B cell (primary cell): ENCODE measurements around the gene CAPN11. TPM values are rescaled to one million over a fixed set of nuclear protein-coding genes. Genes with fewer than 3 reads are reported as not detected.

Source experiments
- polyA plus RNA-seq: library from polyadenylated mRNA; depleted of rRNA; stranded (reverse); fragments of >200 nt; gene quantifications from 2 replicates; pipeline ENCODE4 v1.2.3, GENCODE V29; 2012
- small RNA-seq: library from RNA; depleted of rRNA; stranded (forward); fragments of <200 nt; gene quantifications from one replicate; pipeline ENCODE3, GENCODE V24; 2012; ENCODE audit warnings: low replicate concordance, low read depth; ENCODE audit not compliant: insufficient read length
- total RNA-seq, 2 donors: library from RNA; stranded (reverse); fragments of 120-200 nt in 1 of 2; gene quantifications; 1 replicate in 1 of 2; 2 replicates in 1 of 2; pipeline versions ENCODE4 v1.2.3 to v1.2.4, GENCODE V29; 2013 to 2022

CAPN11 gene
- total and polyA plus RNA-seq, 2 donors (not counting 1 experiment from before 2014, with no cell fraction given): not detected

Small RNA genes lying within 50 kb of the gene (small RNA-seq; reads per million reads assigned to genes)
- not detected for gene RN7SL811P

Other genes starting within 250 kb of the CAPN11 start
- gene MRPL14, start 31.4 kb upstream of the CAPN11 start, total RNA-seq: 16.7 and 16.8 TPM in 2 replicates
- gene MRPL14, start 31.4 kb upstream of the CAPN11 start, polyA plus RNA-seq: 20.9 and 23.5 TPM in 2 replicates
- 18.3 and 19.1 TPM in 2 replicates for gene TMEM63B, start 31.3 kb upstream of the CAPN11 start, total RNA-seq
- gene TMEM63B, start 31.3 kb upstream of the CAPN11 start, polyA plus RNA-seq: 12.6 and 15.4 TPM in 2 replicates
- not detected in 2 replicates for gene MYMX, start 58.1 kb downstream of the CAPN11 start, total RNA-seq
- gene MYMX, start 58.1 kb downstream of the CAPN11 start, polyA plus RNA-seq: not detected in 2 replicates
- 7.3 and 7.6 TPM in 2 replicates for gene SLC29A1, start 64.8 kb downstream of the CAPN11 start, total RNA-seq
- gene SLC29A1, start 64.8 kb downstream of the CAPN11 start, polyA plus RNA-seq: 3.9 and 6.0 TPM in 2 replicates
- 384 and 395 TPM in 2 replicates for gene HSP90AB1, start 88.3 kb downstream of the CAPN11 start, total RNA-seq
- gene HSP90AB1, start 88.3 kb downstream of the CAPN11 start, polyA plus RNA-seq: 645 and 734 TPM in 2 replicates
- gene SLC35B2, start 98.7 kb downstream of the CAPN11 start, total RNA-seq: 29.2 and 30.0 TPM in 2 replicates
- gene SLC35B2, start 98.7 kb downstream of the CAPN11 start, polyA plus RNA-seq: 31.2 and 35.2 TPM in 2 replicates
- gene NFKBIE, start 106.7 kb downstream of the CAPN11 start, total RNA-seq: 46.5 and 50.8 TPM in 2 replicates
- gene NFKBIE, start 106.7 kb downstream of the CAPN11 start, polyA plus RNA-seq: 90.0 and 169 TPM in 2 replicates
- gene TMEM151B, start 111.6 kb downstream of the CAPN11 start, total RNA-seq: 0.10 TPM in 1 of 2 replicates, not detected in the other
- 0.01 TPM in 2 replicates for gene TMEM151B, start 111.6 kb downstream of the CAPN11 start, polyA plus RNA-seq
- 21.3 and 22.6 TPM in 2 replicates for gene AARS2, start 154.5 kb downstream of the CAPN11 start, total RNA-seq
- 11.3 and 11.8 TPM in 2 replicates for gene AARS2, start 154.5 kb downstream of the CAPN11 start, polyA plus RNA-seq
- gene SPATS1, start 183.8 kb downstream of the CAPN11 start, total RNA-seq: not detected in 2 replicates
- gene SPATS1, start 183.8 kb downstream of the CAPN11 start, polyA plus RNA-seq: not detected in 2 replicates
- gene CDC5L, start 228.9 kb downstream of the CAPN11 start, total RNA-seq: 22.2 and 22.5 TPM in 2 replicates
- 4.1 and 7.6 TPM in 2 replicates for gene CDC5L, start 228.9 kb downstream of the CAPN11 start, polyA plus RNA-seq